ENCODE results near the gene DMRTC2. TPM values are rescaled to one million over a fixed set of nuclear protein-coding genes. Genes with fewer than 3 reads are reported as not detected.
A peak's percentile ranks its signal among the peaks of the same experiment; 100 is the strongest.

DMRTC2 gene
- total and polyA plus RNA-seq, 9 of the 15 experiments (the other 6 are each of a cell fraction or from before 2014, with no cell fraction given), result 0.03 TPM; not detected in 8

DNA sequence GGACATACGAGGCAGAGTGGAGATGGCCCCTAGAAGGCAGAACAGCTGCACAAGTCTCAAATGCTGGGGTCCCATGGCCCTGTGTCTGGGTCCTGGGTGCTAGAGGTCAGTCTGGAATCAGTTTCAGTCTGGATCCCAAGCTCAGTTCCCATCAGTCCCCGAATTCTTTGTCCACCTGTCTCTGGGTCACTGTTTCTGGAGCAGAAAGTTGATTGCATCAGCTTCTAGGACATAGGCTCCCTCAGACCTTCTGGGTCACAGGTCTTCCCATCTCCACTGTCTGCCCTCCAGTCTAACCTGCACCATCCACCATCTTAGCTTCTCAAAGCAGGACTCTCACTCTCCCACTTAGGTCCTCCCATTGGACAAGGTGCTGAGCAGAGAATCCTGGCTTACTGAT is 5.6 kb upstream of the DMRTC2 start:
- FAIRE-seq, result no peak
- no TSS peak for BruUV-seq (replicated peaks)
- intact Hi-C loops (cut with micrococcal nuclease), result no loop called here

More for the DNA sequence above, 5.6 kb upstream of the DMRTC2 start:
- ATAC-seq, result peak; percentile 25
- Histone ChIP-seq H3K27ac (ENCODE audit: extremely low read depth, low read depth, low read length) (no peak overlapping the region), H3K4me2 (ENCODE audit: insufficient read depth, low read length) (peak overlapping the region; percentile 12; the same call in 1 of the 2 replicates), H3K79me2 (ENCODE audit: control insufficient read depth, insufficient read depth, low read length) (no peaks in the 10 kb centered on the region), H3K4me3 (no peak overlapping the region), H3K36me3 (ENCODE audit: control insufficient read depth, insufficient read depth, low read length) (no peaks in the 10 kb centered on the region), H3K9me1 (ENCODE audit: control insufficient read depth, insufficient read depth, low read length) (no peaks in the 10 kb centered on the region), H3K9ac (ENCODE audit: insufficient read depth in 1 of 2, low read depth in 2 of 2, low read length in 2 of 2) (peak overlapping the region in 1 of 2 experiments; percentile 0; a peak in 1 of 4 replicates), H3K4me1 (replicated peaks in 1 of 2; ENCODE audit: control insufficient read depth in 2 of 2, insufficient read depth in 2 of 2, low read length in 2 of 2) (peaks cover 23 to 32% of the 10 kb centered on the region in 2 experiments; a peak in 4 of 5 replicates), H3K27me3 (ENCODE audit: control insufficient read depth in 2 of 2, insufficient read depth in 2 of 2, low read length in 2 of 2) (peaks cover 0 to 13% of the 10 kb centered on the region in 2 experiments; a peak in 4 of 5 replicates), H2AFZ (ENCODE audit: low read depth, low read length) (peak overlapping the region; percentile 42), H3K9me3 (replicated peaks; ENCODE audit: control insufficient read depth, insufficient read depth, low read depth, low read length) (no peaks in the 10 kb centered on the region), H4K20me1 (replicated peaks; ENCODE audit: control insufficient read depth, insufficient read depth, low read length) (0 out of 2 replicates have a peak, but pooled peaks cover 2% of the 10 kb centered on the region)
- peak in 1 of 4 experiments; percentile 3 for DNase-seq (ENCODE audit: extremely low read depth in 1 of 4, low spot score in 3 of 4)
- WGBS (ENCODE audit: insufficient coverage, low coverage, missing lambda C conversion rate), result 13% methylated on average over 2 of the region's 2 CpGs
- CTCF ChIA-PET (ENCODE audit: low intra/inter-chr PET ratio), result no interaction called here
- POLR2A ChIA-PET, result interaction anchor here (2.4 to 3.1 kb wide), 2 partner anchors 13 to 21 kb away, joined by 7 to 14 read pairs; partner anchors contain the start of gene RPS19
- in situ Hi-C loops (cut with MboI), result no loop called here
- TF ChIP-seq, protein P1, sequence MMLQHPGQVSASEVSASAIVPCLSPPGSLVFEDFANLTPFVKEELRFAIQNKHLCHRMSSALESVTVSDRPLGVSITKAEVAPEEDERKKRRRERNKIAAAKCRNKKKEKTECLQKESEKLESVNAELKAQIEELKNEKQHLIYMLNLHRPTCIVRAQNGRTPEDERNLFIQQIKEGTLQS (IDR thresholded peaks at IDR 0.05), result peak; percentile 66; the same call in 1 of the 2 replicates
- TF ChIP-seq, protein P1 (CRISPR knock-in tag; conservative IDR thresholded peaks at IDR 0.05), result no peak
- peak; percentile 53; the same call in 1 of the 2 replicates for TF ChIP-seq CEBPG (CRISPR knock-in tag; IDR thresholded peaks at IDR 0.05)
- TF ChIP-seq CEBPG (tag; conservative IDR thresholded peaks at IDR 0.05 in 1 of 2, IDR thresholded peaks at IDR 0.05 in 1 of 2), result peak in 1 of 2 experiments; percentile 77; a peak in 2 of 4 replicates
- TF ChIP-seq KLF6 (CRISPR knock-in tag; IDR thresholded peaks at IDR 0.05; ENCODE audit: borderline replicate concordance), result no peak
- TF ChIP-seq, protein P2, sequence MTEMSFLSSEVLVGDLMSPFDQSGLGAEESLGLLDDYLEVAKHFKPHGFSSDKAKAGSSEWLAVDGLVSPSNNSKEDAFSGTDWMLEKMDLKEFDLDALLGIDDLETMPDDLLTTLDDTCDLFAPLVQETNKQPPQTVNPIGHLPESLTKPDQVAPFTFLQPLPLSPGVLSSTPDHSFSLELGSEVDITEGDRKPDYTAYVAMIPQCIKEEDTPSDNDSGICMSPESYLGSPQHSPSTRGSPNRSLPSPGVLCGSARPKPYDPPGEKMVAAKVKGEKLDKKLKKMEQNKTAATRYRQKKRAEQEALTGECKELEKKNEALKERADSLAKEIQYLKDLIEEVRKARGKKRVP (CRISPR knock-in tag; IDR thresholded peaks at IDR 0.05), result 0 out of 2 replicates have a peak, but pooled peaks have one; percentile 25
- TF ChIP-seq POLR2A (conservative IDR thresholded peaks at IDR 0.05), result no peak
- no peak for TF ChIP-seq ZNF561 (CRISPR knock-in tag; conservative IDR thresholded peaks at IDR 0.05)
- TF ChIP-seq NR1H2 (CRISPR knock-in tag; IDR thresholded peaks at IDR 0.05), result no peak
- no peak for TF ChIP-seq RCOR1 (IDR thresholded peaks at IDR 0.05; ENCODE audit: borderline replicate concordance in 1 of 2, low read depth in 2 of 2, low read length in 2 of 2)
- TF ChIP-seq, protein P3, sequence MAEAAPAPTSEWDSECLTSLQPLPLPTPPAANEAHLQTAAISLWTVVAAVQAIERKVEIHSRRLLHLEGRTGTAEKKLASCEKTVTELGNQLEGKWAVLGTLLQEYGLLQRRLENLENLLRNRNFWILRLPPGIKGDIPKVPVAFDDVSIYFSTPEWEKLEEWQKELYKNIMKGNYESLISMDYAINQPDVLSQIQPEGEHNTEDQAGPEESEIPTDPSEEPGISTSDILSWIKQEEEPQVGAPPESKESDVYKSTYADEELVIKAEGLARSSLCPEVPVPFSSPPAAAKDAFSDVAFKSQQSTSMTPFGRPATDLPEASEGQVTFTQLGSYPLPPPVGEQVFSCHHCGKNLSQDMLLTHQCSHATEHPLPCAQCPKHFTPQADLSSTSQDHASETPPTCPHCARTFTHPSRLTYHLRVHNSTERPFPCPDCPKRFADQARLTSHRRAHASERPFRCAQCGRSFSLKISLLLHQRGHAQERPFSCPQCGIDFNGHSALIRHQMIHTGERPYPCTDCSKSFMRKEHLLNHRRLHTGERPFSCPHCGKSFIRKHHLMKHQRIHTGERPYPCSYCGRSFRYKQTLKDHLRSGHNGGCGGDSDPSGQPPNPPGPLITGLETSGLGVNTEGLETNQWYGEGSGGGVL (CRISPR knock-in tag; IDR thresholded peaks at IDR 0.05), result no peak
- TF ChIP-seq CTBP1 (IDR thresholded peaks at IDR 0.05; ENCODE audit: borderline replicate concordance), result 0 out of 2 replicates have a peak, but pooled peaks have one; percentile 19
